NCI-H1436 (cell line): ENCODE results near the gene CHD5.
A peak's percentile ranks its signal among the peaks of the same experiment; 100 is the strongest.

Experiments used
- DNase-seq: peaks from one replicate; lab custom pipeline; 2025; lab: John Stamatoyannopoulos, UW

CHD5 gene

GRCh38 chr1:6152181-6152580 is 27.9 kb downstream of the CHD5 start:
- DNase-seq = no peak

GRCh38 chr1:6151291-6151822 is 28.8 kb downstream of the CHD5 start:
- no peak for DNase-seq

- no peak for DNase-seq
Measured at GRCh38 chr1:6150006-6150938, 29.8 kb downstream of the CHD5 start.

GRCh38 chr1:6149597-6149996 is 30.5 kb downstream of the CHD5 start:
- DNase-seq = no peak

- peak; percentile 67 for DNase-seq
Measured at GRCh38 chr1:6148497-6149241, 31.5 kb downstream of the CHD5 start.

- DNase-seq = no peak
Measured at GRCh38 chr1:6145864-6146410, 34.2 kb downstream of the CHD5 start.

- no peak for DNase-seq
Measured at GRCh38 chr1:6145396-6145750, 34.7 kb downstream of the CHD5 start.

GRCh38 chr1:6144647-6145395 is 35.3 kb downstream of the CHD5 start:
- DNase-seq = no peak

- DNase-seq = no peak
Measured at GRCh38 chr1:6144175-6144574, 35.9 kb downstream of the CHD5 start.

- no peak for DNase-seq
Measured at GRCh38 chr1:6143395-6143794, 36.7 kb downstream of the CHD5 start.

- no peak for DNase-seq
Measured at GRCh38 chr1:6142734-6143133, 37.4 kb downstream of the CHD5 start.

- DNase-seq = no peak
Measured at GRCh38 chr1:6142036-6142621, 38.0 kb downstream of the CHD5 start.

- DNase-seq = no peak
Measured at GRCh38 chr1:6141592-6141991, 38.5 kb downstream of the CHD5 start.

- DNase-seq = no peak
Measured at GRCh38 chr1:6140413-6140812, 39.7 kb downstream of the CHD5 start.

- no peak for DNase-seq
Measured at GRCh38 chr1:6137758-6138157, 42.4 kb downstream of the CHD5 start.

GRCh38 chr1:6136516-6137220 is 43.5 kb downstream of the CHD5 start:
- DNase-seq = no peak

- DNase-seq = no peak
Measured at GRCh38 chr1:6134741-6135510, 45.2 kb downstream of the CHD5 start.

GRCh38 chr1:6134206-6134605 is 45.9 kb downstream of the CHD5 start:
- no peak for DNase-seq

GRCh38 chr1:6133146-6133895 is 46.8 kb downstream of the CHD5 start:
- no peak for DNase-seq
